GM18520 (cell line): ENCODE results near the gene SEL1L3.
"Not testable (repeated sequence)": the region's sequence is repeated elsewhere in the genome, so short reads cannot be mapped to it uniquely, and the experiment has no call there.

Experiments used
- ATAC-seq: cut with Tn5 transposase; IDR thresholded peaks from one replicate; pipeline ENCODE4 v1.9.1; 2021; ENCODE audit not compliant: unreplicated experiment

The SEL1L3 gene

DNA sequence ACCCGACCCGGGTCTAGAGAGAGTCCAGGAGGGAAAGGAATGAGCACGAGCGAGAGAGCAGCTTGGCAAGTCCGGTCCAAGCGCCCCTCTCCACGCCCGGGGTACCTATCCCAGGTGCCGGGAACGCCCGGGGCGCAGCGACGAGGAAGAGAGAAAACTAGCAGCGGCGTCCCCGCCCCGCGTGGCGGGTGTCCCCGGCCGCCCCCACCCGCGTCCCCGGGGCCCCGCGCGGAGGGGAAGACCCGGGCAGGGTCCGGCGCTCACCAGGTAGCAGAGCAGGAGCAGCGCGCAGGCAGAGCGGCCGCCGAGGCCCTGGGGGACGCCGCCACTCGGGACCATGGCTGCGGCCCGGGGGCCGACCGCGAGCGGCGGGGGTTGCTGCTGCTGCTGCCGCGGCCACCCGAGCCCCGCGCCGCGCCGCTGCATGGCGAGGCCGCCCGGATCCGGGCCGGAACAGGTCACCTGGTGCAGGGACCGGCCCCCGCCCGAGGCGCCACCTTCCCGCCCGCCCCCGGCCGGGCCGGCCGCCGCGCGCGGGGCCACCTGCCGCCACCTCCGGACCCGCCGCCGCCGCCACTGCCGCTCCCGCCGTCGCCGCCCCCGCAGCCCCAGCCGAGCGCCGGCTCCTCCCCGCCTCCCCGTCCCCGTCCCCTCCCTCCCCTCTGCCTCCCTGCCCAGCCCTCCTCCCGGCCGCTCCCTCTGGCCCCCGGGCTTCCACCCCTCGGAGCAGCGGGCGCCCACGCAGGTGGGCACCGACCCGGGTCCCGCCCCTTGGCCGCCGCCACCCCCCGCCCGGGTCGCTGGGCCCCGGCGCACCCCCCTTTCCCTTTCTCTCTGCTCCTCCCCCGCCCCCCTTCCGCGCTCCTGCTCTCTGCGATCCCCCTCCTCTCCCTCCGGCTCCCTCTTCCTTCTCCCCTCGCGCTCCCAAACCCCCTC, at the start of gene SEL1L3:
SEL1L3 (minus strand) TSS at position 578 of the 936 bp plus-strand sequence; CDS start at position 426, 152 bp downstream.
- no peak for ATAC-seq

DNA sequence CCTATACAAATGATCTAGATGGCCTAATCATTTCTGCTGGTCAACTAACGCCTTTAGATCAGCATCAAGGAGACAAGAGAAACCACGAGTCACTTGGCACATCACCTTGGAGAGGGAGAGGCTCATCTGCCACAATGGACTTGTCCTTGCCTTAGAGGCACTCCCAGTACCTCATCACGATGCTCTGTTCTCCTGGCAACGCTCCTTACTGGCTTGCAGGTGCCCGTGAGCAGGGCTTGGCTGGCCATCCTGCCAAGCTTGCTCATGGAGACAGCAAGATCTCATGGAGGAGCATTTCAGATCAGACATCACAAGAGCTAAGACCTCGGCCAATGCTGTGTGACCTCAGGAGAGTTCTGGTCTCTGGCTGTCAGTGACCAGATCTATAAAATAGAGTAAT, 48.6 kb upstream of the SEL1L3 start:
- no peak for ATAC-seq

DNA sequence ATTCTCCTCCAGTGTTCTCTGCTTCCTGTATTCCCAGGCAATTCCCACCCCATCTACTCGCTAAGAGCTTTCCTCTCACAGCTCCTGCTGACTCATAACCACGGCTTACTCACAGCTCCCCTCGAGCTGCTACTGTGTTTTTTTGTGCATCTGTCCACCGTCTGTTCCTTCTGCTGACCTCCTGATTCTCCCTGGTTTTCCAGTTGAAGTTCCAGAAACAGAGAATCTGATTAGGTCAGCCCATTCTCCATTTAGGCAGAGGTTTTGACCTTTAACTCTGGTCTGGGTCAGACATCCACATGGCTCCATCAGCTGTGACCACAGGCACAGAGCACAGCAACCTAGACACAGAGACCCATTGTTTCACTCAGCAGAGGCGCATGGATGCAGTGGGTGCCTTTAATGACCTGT, 45.7 kb upstream of the SEL1L3 start:
- ATAC-seq, result no peak

DNA sequence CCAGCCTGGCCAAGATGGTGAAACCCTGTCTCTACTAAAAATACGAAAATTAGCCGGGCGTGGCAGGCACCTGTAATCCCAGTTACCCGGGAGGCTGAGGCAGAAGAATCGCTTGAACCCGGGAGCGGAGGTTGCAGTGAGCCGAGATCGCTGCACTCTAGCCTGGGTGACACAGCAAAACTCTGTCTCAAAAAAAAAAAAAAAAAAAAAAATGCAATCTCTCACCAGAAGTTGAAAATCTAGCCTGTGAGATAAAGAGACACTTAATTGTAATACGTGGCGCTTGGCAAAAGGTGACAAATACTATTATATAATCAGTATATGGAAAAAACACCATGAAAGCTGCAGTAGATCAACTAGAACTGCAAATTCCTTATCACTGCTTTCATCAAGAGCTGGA, 43.3 kb upstream of the SEL1L3 start:
- not testable (repeated sequence) for ATAC-seq

DNA sequence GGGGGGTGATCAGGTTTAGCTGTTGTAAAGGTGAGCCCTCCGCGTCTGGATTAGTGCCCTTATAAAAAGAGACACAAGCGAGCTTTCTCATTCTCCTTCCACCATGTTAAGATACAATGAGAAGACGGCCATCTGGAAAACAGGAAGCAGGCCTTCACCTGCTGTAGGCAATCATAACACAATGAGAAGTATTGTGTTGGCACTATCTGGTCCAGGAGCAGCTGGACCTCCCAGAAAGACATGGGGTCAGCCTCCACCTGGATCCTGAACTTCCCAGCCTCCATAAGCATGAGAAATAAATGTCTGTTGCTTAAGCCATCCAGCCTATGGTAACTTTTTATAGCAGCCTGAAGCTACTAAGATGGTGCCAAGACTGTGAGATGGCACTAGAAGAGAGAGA, 42.6 kb upstream of the SEL1L3 start:
- no peak for ATAC-seq

DNA sequence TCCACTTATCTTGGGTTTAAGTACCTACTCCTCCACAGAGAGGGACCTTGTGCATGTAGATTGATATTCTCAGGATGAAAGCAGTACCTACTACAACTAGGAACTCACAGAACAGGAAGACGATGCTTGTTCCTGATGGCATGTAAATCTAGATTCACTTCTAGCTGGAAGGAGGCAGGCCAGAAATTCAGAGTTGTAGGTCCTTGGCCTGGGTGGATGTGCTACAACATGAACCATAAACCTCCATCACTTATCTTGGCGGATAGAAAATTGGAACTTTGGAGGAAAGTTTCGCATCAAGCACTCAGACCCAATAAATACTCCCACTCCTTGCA, 41.9 kb upstream of the SEL1L3 start:
- no peak for ATAC-seq

DNA sequence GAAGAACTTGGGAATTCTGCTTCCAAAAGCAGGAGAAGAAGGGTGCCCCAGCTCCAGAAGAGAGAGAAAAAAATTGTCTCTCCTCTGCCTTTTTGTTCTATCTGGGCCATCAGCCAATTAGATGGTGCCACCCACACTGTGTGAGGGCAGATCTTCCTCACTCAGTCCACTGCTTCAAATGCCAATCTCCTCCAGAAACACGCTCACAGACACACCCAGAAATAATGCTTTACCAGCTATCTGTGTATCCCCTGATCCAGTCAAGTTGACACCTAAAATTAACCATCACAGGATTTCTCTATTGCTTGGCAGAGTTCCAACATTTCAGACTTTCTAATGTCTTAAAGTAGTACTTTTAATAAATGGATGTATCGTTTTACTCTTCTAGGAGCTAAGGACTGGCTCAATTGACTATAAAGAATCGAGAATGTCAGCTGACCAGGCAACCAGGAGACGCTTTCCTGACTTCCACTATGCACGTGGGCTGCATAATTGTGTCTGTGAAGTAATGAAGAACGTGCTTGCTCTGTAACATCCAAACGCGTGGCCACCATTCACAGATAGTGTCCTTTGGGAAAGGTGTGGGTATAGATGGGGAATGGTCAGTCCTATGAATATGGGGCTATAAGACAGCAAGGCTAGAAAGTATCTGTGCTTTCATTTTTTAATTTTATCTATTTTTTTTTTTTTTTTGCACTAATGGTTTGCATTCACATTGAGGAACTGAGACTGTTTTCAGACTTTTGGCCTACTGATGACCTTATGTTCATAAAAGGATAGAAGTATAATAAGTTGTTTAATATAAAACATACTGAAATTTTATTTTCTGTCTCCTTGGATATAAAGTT, 41.3 kb upstream of the SEL1L3 start:
- ATAC-seq, result no peak

DNA sequence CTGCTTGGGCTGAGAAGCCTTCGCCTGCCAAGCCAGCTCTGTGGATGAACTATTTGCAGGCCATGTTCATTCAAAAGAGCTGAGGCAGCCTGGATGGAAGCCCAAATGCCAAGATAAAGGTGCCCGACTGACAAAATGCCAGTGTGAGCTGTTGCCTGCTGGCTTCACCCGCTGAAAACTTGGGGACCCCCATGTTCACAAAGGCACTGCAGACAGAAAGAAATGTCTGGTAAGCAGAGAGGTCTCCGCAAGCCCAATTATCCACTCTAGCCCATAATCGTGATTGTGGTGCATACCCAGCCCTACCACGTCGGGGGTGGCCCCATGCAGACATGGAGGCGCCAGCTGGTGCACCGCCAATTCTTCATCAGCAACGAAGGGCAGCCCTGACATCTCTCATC, 38.2 kb upstream of the SEL1L3 start:
- no peak for ATAC-seq

DNA sequence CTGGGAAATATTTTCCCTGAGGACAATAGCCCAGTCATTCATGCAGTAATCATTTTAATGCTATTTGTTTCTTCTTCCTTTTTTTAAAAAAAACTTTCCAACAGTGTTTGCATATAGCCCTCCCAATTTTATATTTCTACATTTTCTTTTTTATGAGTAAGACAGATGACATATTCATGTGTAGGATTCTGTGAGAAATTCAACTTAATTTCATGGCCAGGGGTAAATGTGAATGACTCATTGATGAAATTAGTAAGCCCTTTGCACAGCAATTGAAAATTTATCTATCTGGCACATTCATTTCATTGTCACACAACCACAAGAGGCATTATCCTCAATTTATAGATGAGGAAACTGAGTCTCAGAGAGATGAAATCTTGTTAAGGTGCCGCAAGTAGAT, 37.5 kb upstream of the SEL1L3 start:
- ATAC-seq, result no peak

DNA sequence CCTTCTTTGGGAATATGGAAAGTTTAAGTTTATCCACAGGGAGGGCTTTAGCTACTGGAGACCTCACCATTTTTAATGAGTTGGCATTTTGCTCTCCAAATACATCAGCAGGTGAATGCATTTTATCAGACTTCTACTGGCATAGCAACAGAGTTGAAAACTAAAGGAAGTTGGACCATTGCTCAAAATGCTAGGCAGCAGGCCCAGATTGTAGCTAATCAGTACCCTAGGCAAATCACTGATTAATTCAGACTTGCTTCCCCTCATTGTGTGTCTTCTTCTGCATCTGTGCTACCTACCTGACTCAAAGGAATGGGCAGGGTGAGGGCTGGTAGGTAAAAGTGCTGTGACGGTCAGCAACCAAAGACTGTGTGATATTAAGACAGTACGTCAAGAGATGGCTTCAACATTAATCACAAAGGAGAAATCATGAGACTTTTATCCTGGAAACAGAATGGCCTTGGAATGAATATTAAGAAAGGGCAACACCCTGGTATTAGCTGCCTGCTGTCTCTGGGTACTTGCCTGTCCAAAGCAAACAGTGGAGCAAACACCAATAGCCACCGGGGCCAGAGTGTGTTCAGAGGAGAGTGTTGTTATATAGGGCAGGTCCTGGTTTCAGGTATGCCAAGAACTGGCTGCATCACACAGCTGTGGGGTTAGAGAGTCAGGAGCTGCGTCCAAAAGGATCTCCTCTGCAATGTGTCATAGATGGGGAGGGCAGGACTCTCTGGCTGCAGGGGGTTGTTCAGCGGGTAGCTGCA, 34.2 kb upstream of the SEL1L3 start:
- no peak for ATAC-seq

DNA sequence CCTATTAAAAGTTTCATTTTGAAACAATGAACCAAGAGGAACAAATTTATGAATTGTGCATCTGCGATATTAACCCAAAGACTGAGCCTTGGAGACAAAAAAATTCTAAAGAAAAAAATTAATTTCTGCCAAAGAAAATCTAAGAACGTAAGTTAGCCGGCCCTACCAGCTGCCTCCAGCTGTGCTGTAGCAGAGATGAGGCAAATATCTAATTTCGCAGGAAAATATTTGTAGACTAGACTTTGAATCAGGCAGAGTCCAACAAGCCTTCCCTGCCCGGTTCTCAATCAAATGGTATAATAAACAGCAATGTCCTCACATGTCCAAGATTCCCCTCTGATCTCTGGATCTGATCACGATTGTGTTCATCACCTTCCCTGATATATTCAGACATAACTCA, 30.0 kb upstream of the SEL1L3 start:
- no peak for ATAC-seq

DNA sequence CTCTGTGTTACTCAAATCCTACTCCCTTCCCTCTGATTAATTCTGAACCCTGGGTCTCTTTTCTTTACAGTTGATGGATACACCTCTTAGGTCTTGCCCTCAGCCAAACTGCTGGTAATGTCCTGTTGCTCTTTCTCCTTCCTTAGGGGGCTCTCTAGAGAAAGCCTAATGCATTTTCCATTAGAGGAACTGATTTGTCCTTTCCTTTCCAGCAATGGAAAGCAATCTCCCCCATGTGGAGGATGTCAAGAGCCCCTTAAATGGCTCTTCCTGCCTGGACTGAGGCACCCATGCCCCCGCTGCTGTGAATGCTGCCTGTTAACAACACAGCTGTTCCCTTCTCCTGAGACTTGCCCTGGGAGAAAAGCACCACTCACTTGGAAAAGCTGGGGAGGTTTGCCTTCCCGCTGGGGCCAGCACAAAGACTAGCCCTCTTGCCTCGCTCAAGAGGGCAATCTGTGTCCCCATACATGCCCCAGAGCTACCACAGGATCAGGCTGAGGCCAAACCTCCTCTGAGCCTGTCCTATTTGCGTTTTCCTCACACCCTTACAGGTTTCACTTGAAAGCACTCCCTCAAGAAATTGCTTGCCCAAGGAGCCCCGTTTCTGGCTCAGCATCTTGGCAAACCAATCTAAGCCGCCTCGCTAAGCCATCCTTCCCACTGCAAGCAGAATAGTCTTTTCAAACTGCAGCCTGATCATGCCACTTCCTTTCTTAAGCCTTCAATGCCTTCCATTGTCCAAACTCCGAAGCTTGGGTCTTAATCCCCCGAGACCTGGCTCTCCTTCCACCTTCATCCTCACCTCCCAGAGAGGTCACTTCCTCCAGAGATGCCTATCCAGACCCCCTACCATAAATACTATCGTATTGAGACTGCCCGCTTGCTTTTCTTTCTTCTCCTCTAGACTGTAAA, 28.0 kb upstream of the SEL1L3 start:
- ATAC-seq, result no peak

DNA sequence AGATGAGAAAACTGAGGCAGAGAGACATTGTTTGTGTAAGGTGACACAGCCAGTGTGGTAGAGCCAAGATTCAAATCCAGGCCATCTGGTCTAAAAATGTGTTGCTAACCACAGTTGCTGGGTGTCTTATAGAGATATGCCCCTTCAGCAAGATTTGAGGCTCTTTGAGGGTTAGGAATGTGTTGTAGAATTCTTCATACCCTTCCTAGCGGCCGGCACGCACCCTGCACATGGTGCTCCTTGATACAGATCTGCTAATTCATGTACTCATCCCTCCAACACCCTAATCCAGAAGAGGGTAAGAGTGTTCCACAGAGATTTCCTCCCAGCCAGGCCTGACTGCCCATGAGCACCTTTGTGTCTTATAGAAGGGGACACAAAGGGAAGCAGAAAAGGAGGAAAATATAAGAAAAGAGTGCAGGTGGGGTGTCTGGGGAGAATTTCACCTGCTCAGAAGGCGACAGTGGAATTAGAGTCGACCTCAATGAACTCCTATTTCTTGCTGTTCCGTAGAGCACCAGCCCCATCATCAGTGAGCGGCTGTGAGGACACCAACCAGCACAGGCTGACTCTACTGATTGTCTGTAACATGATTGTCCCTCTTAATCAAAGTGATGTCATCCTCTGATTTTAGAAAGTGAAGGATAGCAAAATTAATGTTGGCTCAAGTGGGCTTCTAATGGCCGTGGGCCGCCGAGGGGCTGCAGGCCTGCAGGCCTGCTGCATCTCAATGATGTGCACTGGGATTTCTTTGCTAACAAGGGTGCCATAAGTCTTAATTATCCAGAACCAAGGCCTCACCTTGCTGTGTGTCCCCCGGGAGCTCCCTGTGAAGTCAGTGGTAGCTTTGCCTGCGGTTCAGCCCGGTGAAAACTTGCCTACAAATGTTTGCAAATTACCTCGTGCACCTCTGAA, 27.1 kb upstream of the SEL1L3 start:
- ATAC-seq, result no peak

DNA sequence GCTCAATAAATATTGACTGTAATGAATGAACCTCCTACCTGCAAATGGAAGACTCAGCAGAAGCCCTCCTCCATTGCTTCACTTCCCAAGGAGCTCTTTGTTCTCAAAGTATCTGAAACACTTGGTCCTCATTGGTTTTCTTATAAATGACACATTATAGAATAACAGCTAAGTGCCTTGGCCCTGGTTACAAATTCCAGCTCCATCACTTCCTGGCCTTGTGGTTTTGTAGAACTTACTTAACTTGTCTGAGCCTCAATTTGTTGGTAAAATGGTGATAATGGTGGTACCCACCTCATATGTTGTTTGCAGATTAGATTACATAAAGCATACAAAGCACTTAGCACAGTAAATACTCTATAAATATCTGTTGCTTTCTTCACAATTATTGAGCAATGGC, 26.0 kb upstream of the SEL1L3 start:
- no peak for ATAC-seq

DNA sequence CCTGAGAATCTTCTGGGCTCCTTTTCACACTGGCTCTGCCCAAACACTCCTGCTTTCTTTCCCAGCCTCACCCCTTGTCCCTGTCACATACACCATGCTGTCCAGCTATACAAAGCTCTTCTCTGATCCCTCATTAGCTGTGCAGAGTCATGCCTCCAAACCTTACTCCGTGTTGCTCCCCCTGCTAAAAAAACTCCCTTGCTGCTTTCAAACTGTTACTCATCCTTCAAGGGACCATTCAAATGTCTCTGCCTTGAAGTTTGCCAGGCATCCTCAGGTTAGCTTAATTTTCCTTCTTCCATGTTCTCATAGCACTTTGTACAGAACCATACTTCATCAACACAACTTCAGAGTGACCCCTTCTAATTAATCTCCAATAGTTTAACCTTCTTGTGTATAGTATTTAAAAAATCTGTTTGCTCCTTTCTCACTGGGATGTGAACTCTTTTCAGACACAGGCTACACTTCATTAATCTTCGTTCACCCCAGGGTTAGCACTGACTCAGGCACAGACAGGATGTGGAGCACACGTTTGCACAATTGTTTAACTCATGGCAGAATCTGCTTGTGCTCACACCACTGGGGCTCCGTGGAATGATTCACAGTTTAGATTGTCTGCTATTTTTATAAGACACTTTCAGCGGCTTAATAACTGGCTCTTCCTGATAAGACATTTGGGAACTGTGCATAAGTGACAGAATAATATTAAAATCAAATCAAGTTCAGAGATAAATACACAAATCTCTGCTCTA, 21.4 kb upstream of the SEL1L3 start:
- no peak for ATAC-seq

DNA sequence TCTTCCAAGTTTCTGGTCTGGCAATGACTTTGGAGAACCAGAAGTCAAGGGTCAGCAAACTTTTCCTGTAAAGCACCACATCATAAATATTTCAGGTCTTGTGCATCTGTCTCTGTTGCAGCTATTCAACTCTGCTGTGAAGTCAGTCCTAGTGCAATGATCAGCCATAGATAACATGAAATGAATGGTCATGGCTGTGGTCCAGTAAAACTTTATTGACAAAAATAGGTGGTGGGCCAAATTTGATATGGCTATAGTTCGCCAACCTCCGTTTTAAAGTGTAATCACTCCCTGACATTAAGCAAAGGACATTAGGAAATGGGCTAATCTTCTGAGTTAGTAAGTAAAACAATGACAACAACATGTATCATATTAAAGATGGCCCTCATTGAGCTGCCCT, 20.8 kb upstream of the SEL1L3 start:
- no peak for ATAC-seq

DNA sequence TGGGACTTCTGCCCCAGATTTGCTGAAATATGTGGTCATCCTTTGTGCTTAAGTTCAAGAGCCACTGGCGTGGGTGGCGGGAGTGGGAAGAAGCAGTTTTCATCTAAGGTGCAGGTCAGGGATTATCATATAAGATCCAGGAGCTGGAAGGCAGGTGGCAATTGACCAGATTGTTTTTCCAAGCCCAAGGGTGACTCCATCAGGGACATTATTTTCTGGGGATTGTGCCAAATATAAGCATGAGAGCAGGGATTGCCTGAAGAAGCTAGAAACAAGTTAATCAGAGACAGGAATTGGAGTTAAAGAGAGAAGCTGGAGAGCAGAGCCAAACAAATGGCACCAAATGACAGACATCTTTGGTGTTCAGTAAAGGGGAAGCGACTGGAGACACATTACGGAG, 19.4 kb upstream of the SEL1L3 start:
- no peak for ATAC-seq

DNA sequence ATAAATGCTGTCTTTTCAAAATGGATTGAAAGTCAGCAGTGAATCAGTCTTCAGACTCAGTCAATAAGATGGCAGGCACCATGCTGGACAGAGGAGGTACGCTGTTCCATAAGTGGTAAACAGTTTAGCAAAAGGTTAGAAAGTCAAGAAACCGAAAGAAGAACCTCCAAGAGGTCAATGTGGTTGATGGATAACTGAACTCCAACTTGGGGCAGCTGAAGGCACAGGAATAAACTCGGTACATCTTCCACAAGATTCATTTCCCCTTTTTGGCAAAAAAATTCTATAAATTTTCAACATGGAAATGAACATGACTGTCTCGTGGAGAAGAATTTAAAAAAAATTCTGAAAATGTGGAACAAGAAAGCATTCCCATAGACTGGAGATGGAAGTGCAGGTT, 18.4 kb upstream of the SEL1L3 start:
- no peak for ATAC-seq
